Upper lobe of left lung (tissue), 4 donors: Measurements from ENCODE around the gene TMEM250.

Experiments
- CTCF ChIP-seq, 6 experiments: fragments of 450-650 bp in 4 of 6; fragments of 200-600 bp in 2 of 6; sonication (generic) in 2 of 6; IDR thresholded peaks; one replicate each; pipeline ENCODE4 v1.5.1; 2016 to 2019; ENCODE audit warnings: antibody characterized with exemption in 6 of 6
- POLR2A ChIP-seq, 4 donors: fragments of 450-650 bp; IDR thresholded peaks; one replicate each; pipeline ENCODE4 v1.5.1; 2016 to 2017; ENCODE audit warnings: antibody characterized with exemption in 4 of 4, mild to moderate bottlenecking in 2 of 4

GRCh38 chr9:136075881-136076678 is 42.6 kb downstream of the TMEM250 start:
- TF ChIP-seq CTCF (IDR thresholded peaks at IDR 0.05) (no peak), POLR2A (IDR thresholded peaks at IDR 0.05) (no peak)
